ENCODE results near the gene SLC25A13. TPM values are rescaled to one million over a fixed set of nuclear protein-coding genes. Genes with fewer than 3 reads are reported as not detected.

The SLC25A13 gene
- total RNA-seq, 1 experiment from 2014 or later = 77.2 TPM

DNA sequence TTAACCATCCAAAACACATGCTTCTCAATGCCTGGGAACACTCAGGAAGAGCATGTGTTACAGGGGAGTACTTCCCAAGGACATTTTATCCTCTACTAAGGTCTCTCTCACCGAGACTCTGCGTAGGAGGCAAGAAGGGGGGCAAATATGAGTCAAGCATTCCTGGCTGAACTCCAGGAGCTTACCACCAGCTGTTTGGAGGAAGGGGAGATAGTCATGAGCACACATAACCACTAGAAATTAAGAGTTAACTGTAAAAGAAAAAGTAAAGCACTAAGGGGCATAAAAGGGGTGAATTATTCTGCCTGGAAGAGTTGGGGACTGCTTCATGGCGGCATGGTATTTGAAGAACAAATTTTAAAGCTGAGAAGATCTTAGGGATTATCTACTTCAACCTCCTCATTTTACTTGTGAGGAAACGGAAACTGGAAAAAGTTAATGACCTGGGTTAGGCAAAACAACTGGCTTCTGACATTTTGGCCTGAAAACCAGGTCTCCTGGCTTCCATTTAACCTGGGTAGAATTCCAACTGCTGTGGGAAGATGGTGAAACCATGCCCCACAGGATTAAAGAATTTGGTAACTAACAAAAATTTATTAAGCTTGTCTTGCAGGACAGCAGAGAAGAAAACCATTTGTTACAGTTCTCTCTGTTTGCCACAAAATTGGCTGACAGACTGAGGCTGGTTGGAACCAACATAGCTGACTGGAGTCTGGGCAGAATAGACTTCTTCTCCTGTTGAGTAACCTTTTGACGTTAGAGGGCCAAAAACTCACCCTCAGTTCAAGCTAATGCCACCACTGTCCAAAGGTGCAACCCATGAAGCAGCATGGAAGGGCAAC is 85.5 kb downstream of the SLC25A13 start:
- Mint-ChIP-seq H3K9me3 (no peaks in the 10 kb centered on the region; the same call in 1 of the 2 replicates), H3K27me3 (ENCODE audit: low read depth) (no peaks in the 10 kb centered on the region), H3K4me3 (no peak overlapping the region), H3K36me3 (peaks cover 17% of the 10 kb centered on the region), H3K4me1 (peaks cover 2% of the 10 kb centered on the region), H3K27ac (no peak overlapping the region)
- ChIA-PET POLR2A (no interaction called here), CTCF (interaction anchor here (2.2 kb wide), 1 partner anchor 11 kb away, joined by 11 read pairs; no protein-coding TSS in a partner anchor)
- DNase-seq (ENCODE audit: low spot score) (no peak), ATAC-seq (no peak)
- TF ChIP-seq GABPB1 (CRISPR knock-in tag; IDR thresholded peaks at IDR 0.05) = no peak
- TF ChIP-seq, protein P1, sequence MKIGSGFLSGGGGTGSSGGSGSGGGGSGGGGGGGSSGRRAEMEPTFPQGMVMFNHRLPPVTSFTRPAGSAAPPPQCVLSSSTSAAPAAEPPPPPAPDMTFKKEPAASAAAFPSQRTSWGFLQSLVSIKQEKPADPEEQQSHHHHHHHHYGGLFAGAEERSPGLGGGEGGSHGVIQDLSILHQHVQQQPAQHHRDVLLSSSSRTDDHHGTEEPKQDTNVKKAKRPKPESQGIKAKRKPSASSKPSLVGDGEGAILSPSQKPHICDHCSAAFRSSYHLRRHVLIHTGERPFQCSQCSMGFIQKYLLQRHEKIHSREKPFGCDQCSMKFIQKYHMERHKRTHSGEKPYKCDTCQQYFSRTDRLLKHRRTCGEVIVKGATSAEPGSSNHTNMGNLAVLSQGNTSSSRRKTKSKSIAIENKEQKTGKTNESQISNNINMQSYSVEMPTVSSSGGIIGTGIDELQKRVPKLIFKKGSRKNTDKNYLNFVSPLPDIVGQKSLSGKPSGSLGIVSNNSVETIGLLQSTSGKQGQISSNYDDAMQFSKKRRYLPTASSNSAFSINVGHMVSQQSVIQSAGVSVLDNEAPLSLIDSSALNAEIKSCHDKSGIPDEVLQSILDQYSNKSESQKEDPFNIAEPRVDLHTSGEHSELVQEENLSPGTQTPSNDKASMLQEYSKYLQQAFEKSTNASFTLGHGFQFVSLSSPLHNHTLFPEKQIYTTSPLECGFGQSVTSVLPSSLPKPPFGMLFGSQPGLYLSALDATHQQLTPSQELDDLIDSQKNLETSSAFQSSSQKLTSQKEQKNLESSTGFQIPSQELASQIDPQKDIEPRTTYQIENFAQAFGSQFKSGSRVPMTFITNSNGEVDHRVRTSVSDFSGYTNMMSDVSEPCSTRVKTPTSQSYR (CRISPR knock-in tag; IDR thresholded peaks at IDR 0.05) = no peak
- TF ChIP-seq, protein P2, sequence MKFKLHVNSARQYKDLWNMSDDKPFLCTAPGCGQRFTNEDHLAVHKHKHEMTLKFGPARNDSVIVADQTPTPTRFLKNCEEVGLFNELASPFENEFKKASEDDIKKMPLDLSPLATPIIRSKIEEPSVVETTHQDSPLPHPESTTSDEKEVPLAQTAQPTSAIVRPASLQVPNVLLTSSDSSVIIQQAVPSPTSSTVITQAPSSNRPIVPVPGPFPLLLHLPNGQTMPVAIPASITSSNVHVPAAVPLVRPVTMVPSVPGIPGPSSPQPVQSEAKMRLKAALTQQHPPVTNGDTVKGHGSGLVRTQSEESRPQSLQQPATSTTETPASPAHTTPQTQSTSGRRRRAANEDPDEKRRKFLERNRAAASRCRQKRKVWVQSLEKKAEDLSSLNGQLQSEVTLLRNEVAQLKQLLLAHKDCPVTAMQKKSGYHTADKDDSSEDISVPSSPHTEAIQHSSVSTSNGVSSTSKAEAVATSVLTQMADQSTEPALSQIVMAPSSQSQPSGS (CRISPR knock-in tag; IDR thresholded peaks at IDR 0.05; ENCODE audit: borderline replicate concordance, low read depth) = no peak
- no peak for TF ChIP-seq ZNF121 (CRISPR knock-in tag; IDR thresholded peaks at IDR 0.05)
- TF ChIP-seq FOXP1 (CRISPR knock-in tag; IDR thresholded peaks at IDR 0.05; ENCODE audit: borderline replicate concordance) = no peak
- TF ChIP-seq KAT7 (CRISPR knock-in tag; IDR thresholded peaks at IDR 0.05; ENCODE audit: borderline replicate concordance) = no peak
- TF ChIP-seq, protein P3, sequence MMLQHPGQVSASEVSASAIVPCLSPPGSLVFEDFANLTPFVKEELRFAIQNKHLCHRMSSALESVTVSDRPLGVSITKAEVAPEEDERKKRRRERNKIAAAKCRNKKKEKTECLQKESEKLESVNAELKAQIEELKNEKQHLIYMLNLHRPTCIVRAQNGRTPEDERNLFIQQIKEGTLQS (CRISPR knock-in tag; conservative IDR thresholded peaks at IDR 0.05) = no peak
- TF ChIP-seq HMGA2 (CRISPR knock-in tag; IDR thresholded peaks at IDR 0.05) = no peak
- TF ChIP-seq, protein P4, sequence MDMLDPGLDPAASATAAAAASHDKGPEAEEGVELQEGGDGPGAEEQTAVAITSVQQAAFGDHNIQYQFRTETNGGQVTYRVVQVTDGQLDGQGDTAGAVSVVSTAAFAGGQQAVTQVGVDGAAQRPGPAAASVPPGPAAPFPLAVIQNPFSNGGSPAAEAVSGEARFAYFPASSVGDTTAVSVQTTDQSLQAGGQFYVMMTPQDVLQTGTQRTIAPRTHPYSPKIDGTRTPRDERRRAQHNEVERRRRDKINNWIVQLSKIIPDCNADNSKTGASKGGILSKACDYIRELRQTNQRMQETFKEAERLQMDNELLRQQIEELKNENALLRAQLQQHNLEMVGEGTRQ (CRISPR knock-in tag; IDR thresholded peaks at IDR 0.05) = no peak
- TF ChIP-seq, protein P5, sequence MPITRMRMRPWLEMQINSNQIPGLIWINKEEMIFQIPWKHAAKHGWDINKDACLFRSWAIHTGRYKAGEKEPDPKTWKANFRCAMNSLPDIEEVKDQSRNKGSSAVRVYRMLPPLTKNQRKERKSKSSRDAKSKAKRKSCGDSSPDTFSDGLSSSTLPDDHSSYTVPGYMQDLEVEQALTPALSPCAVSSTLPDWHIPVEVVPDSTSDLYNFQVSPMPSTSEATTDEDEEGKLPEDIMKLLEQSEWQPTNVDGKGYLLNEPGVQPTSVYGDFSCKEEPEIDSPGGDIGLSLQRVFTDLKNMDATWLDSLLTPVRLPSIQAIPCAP (CRISPR knock-in tag; IDR thresholded peaks at IDR 0.05) = no peak
- TF ChIP-seq ZNF232 (CRISPR knock-in tag; IDR thresholded peaks at IDR 0.05) = no peak
- no peak for TF ChIP-seq RORB (CRISPR knock-in tag; IDR thresholded peaks at IDR 0.05)
- TF ChIP-seq, protein P6, sequence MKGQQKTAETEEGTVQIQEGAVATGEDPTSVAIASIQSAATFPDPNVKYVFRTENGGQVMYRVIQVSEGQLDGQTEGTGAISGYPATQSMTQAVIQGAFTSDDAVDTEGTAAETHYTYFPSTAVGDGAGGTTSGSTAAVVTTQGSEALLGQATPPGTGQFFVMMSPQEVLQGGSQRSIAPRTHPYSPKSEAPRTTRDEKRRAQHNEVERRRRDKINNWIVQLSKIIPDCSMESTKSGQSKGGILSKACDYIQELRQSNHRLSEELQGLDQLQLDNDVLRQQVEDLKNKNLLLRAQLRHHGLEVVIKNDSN (CRISPR knock-in tag; IDR thresholded peaks at IDR 0.05) = no peak
- TF ChIP-seq, protein P7, sequence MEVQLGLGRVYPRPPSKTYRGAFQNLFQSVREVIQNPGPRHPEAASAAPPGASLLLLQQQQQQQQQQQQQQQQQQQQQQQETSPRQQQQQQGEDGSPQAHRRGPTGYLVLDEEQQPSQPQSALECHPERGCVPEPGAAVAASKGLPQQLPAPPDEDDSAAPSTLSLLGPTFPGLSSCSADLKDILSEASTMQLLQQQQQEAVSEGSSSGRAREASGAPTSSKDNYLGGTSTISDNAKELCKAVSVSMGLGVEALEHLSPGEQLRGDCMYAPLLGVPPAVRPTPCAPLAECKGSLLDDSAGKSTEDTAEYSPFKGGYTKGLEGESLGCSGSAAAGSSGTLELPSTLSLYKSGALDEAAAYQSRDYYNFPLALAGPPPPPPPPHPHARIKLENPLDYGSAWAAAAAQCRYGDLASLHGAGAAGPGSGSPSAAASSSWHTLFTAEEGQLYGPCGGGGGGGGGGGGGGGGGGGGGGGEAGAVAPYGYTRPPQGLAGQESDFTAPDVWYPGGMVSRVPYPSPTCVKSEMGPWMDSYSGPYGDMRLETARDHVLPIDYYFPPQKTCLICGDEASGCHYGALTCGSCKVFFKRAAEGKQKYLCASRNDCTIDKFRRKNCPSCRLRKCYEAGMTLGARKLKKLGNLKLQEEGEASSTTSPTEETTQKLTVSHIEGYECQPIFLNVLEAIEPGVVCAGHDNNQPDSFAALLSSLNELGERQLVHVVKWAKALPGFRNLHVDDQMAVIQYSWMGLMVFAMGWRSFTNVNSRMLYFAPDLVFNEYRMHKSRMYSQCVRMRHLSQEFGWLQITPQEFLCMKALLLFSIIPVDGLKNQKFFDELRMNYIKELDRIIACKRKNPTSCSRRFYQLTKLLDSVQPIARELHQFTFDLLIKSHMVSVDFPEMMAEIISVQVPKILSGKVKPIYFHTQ (CRISPR knock-in tag; IDR thresholded peaks at IDR 0.05) = no peak
- TF ChIP-seq, protein P8, sequence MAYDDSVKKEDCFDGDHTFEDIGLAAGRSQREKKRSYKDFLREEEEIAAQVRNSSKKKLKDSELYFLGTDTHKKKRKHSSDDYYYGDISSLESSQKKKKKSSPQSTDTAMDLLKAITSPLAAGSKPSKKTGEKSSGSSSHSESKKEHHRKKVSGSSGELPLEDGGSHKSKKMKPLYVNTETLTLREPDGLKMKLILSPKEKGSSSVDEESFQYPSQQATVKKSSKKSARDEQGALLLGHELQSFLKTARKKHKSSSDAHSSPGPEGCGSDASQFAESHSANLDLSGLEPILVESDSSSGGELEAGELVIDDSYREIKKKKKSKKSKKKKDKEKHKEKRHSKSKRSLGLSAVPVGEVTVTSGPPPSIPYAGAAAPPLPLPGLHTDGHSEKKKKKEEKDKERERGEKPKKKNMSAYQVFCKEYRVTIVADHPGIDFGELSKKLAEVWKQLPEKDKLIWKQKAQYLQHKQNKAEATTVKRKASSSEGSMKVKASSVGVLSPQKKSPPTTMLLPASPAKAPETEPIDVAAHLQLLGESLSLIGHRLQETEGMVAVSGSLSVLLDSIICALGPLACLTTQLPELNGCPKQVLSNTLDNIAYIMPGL (CRISPR knock-in tag; IDR thresholded peaks at IDR 0.05) = no peak
- no peak for TF ChIP-seq MYBL2 (CRISPR knock-in tag; IDR thresholded peaks at IDR 0.05)
- TF ChIP-seq, protein P9, sequence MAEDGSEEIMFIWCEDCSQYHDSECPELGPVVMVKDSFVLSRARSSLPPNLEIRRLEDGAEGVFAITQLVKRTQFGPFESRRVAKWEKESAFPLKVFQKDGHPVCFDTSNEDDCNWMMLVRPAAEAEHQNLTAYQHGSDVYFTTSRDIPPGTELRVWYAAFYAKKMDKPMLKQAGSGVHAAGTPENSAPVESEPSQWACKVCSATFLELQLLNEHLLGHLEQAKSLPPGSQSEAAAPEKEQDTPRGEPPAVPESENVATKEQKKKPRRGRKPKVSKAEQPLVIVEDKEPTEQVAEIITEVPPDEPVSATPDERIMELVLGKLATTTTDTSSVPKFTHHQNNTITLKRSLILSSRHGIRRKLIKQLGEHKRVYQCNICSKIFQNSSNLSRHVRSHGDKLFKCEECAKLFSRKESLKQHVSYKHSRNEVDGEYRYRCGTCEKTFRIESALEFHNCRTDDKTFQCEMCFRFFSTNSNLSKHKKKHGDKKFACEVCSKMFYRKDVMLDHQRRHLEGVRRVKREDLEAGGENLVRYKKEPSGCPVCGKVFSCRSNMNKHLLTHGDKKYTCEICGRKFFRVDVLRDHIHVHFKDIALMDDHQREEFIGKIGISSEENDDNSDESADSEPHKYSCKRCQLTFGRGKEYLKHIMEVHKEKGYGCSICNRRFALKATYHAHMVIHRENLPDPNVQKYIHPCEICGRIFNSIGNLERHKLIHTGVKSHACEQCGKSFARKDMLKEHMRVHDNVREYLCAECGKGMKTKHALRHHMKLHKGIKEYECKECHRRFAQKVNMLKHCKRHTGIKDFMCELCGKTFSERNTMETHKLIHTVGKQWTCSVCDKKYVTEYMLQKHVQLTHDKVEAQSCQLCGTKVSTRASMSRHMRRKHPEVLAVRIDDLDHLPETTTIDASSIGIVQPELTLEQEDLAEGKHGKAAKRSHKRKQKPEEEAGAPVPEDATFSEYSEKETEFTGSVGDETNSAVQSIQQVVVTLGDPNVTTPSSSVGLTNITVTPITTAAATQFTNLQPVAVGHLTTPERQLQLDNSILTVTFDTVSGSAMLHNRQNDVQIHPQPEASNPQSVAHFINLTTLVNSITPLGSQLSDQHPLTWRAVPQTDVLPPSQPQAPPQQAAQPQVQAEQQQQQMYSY (CRISPR knock-in tag; IDR thresholded peaks at IDR 0.05) = no peak
- no peak for TF ChIP-seq JUN (CRISPR knock-in tag; IDR thresholded peaks at IDR 0.05)
- no peak for TF ChIP-seq MXD4 (CRISPR knock-in tag; IDR thresholded peaks at IDR 0.05; ENCODE audit: borderline replicate concordance)
